Tibial artery (tissue), 4 donors: Measurements from ENCODE around the gene AGMO.

Experiments
- DNase-seq, 2 donors: peaks; one replicate each; pipeline ENCODE4 v3.0.0-alpha.2; 2019
- H3K27ac ChIP-seq, 2 donors: fragments of 200-600 bp; sonication (generic) in 1 of 2; 1 replicate in 1 of 2; 2 replicates in 1 of 2; pipeline ENCODE4 v1.5.1; 2018 to 2019; ENCODE audit warnings: mild to moderate bottlenecking in 1 of 2
- H3K27me3 ChIP-seq, 2 donors: fragments of 200-600 bp; sonication (generic) in 1 of 2; one replicate each; pipeline versions ENCODE4 v1.5.1 to v1.6.0; 2016 to 2019
- H3K36me3 ChIP-seq, 3 donors: fragments of 200-600 bp; sonication (generic) in 2 of 3; one replicate each; pipeline ENCODE4 v1.5.1; 2016 to 2019; ENCODE audit warnings: mild to moderate bottlenecking in 2 of 3
- H3K4me1 ChIP-seq, 4 donors: fragments of 200-600 bp; sonication (generic) in 2 of 4; 1 replicate in 3 of 4; 2 replicates in 1 of 4; pipeline ENCODE4 v1.5.1; 2016 to 2019
- H3K4me3 ChIP-seq, 2 donors: fragments of 200-600 bp; sonication (generic) in 1 of 2; 1 replicate in 1 of 2; 2 replicates in 1 of 2; pipeline ENCODE4 v1.5.1; 2018 to 2019; ENCODE audit warnings: mild to moderate bottlenecking in 2 of 2
- H3K9me3 ChIP-seq, 3 donors: fragments of 200-600 bp; sonication (generic) in 1 of 3; one replicate each; pipeline ENCODE4 v1.5.1; 2016 to 2019
- CTCF ChIP-seq, 2 experiments: fragments of 200-600 bp in 1 of 2; fragments of 450-650 bp in 1 of 2; IDR thresholded peaks; one replicate each; pipeline ENCODE4 v1.5.1; 2017 to 2019; ENCODE audit warnings: antibody characterized with exemption in 2 of 2, mild to moderate bottlenecking in 1 of 2, moderate library complexity in 1 of 2
- intact Hi-C: fragments of 100-400 bp; cut with DNase I; formaldehyde crosslinking; loops from one replicate; pipeline ENCODE4 v1.15.0; 2023; ENCODE audit warnings: low total_unique reads

The AGMO gene

GRCh38 chr7:15168489-15168888, 393.3 kb downstream of the AGMO start:
- Histone ChIP-seq H3K9me3 (no peaks in the 10 kb centered on the region), H3K4me1 (no peaks in the 10 kb centered on the region), H3K36me3 (no peaks in the 10 kb centered on the region), H3K4me3 (no peak overlapping the region), H3K27ac (no peak overlapping the region), H3K27me3 (no peaks in the 10 kb centered on the region)
- intact Hi-C loops, result no loop called here
- no peak for TF ChIP-seq CTCF (IDR thresholded peaks at IDR 0.05)
- no peak for DNase-seq

DNA sequence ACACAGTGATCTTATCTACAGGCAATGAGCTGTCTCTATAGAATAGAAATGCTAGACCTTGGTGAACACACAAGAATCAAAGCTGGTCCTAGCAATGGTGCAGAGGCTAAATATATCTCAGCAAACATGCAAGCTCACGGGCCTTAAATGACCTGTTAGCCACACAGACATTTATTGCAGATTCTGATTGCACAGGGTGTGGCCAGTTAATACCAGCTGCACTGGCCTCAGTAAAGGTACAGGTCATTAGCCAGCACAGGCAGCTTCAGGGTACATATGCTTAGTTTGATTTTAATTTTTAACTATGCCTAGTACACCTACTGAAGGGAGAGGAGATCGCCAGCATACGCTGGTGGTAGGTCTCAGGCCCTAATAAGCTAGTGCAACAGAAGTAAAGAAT, 393.9 kb downstream of the AGMO start:
- no peaks in the 10 kb centered on the region for H3K36me3 ChIP-seq
- intact Hi-C loops, result no loop called here
- no peak for TF ChIP-seq CTCF (IDR thresholded peaks at IDR 0.05)
- H3K4me3 ChIP-seq, result no peak overlapping the region
- no peaks in the 10 kb centered on the region for H3K4me1 ChIP-seq
- DNase-seq, result no peak
- H3K9me3 ChIP-seq, result no peaks in the 10 kb centered on the region
- H3K27ac ChIP-seq, result no peak overlapping the region
- no peaks in the 10 kb centered on the region for H3K27me3 ChIP-seq

- no peak for DNase-seq
- H3K4me3 ChIP-seq, result no peak overlapping the region
- TF ChIP-seq CTCF (IDR thresholded peaks at IDR 0.05), result no peak
- intact Hi-C loops, result no loop called here
- H3K4me1 ChIP-seq, result no peaks in the 10 kb centered on the region
- no peaks in the 10 kb centered on the region for H3K9me3 ChIP-seq
- H3K27me3 ChIP-seq, result no peaks in the 10 kb centered on the region
- H3K36me3 ChIP-seq, result no peaks in the 10 kb centered on the region
- no peak overlapping the region for H3K27ac ChIP-seq
Observed at GRCh38 chr7:15166620-15167019, 395.2 kb downstream of the AGMO start.

GRCh38 chr7:15159261-15159660, 402.6 kb downstream of the AGMO start:
- no peaks in the 10 kb centered on the region for H3K27me3 ChIP-seq
- TF ChIP-seq CTCF (IDR thresholded peaks at IDR 0.05), result no peak
- H3K4me3 ChIP-seq, result no peak overlapping the region
- H3K4me1 ChIP-seq, result no peaks in the 10 kb centered on the region
- H3K9me3 ChIP-seq, result no peaks in the 10 kb centered on the region
- DNase-seq, result no peak
- no peak overlapping the region for H3K27ac ChIP-seq
- intact Hi-C loops, result no loop called here
- H3K36me3 ChIP-seq, result no peaks in the 10 kb centered on the region

GRCh38 chr7:15158141-15158810, 403.5 kb downstream of the AGMO start:
- Histone ChIP-seq H3K4me3 (no peak overlapping the region), H3K27me3 (no peaks in the 10 kb centered on the region), H3K36me3 (no peaks in the 10 kb centered on the region), H3K4me1 (no peaks in the 10 kb centered on the region), H3K9me3 (no peaks in the 10 kb centered on the region), H3K27ac (no peak overlapping the region)
- DNase-seq, result no peak
- intact Hi-C loops, result no loop called here
- no peak for TF ChIP-seq CTCF (IDR thresholded peaks at IDR 0.05)
